ENCODE data around the gene APLF. TPM values are rescaled to one million over a fixed set of nuclear protein-coding genes. Genes with fewer than 3 reads are reported as not detected.
A peak's percentile ranks its signal among the peaks of the same experiment; 100 is the strongest.
"Not testable (repeated sequence)": the region's sequence is repeated elsewhere in the genome, so short reads cannot be mapped to it uniquely, and the experiment has no call there.

APLF gene
- polyA plus RNA-seq, 6 donors from 2014 or later, result 1.7 to 3.1 (median 2.8) TPM; not detected in 1

DNA sequence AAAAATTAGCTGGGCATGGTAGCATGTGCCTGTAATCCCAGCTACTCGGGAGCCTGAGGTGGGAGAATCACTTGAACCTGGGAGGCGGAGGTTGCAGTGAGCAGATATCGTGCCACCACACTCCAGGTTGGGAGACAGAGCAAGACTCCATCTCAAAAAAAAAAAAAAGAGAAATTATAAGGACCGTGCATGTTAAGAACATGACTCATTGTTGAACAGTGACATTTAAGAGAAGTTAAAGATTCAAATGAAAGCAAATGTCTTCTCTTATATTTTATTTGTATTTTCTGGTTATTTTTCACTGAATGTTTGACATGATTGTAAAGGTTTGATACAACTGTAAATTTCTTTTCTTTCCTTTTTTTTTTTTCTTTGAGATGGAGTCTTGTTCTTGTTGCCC lies 69.6 kb downstream of the APLF start:
- no peak for ATAC-seq (ENCODE audit: low read depth in 2 of 2)
- no peak for DNase-seq
- H3K36me3 Mint-ChIP-seq, result peaks cover 9 to 10% of the 10 kb centered on the region in 2 donors
- H3K27ac Mint-ChIP-seq, result no peak overlapping the region
- H3K9me3 Mint-ChIP-seq, result peaks cover 0 to 5% (median 0%) of the 10 kb centered on the region in 7 donors
- H3K4me1 Mint-ChIP-seq, result no peaks in the 10 kb centered on the region
- H3K4me3 Mint-ChIP-seq, result no peak overlapping the region
- H3K27me3 Mint-ChIP-seq, result no peaks in the 10 kb centered on the region

DNA sequence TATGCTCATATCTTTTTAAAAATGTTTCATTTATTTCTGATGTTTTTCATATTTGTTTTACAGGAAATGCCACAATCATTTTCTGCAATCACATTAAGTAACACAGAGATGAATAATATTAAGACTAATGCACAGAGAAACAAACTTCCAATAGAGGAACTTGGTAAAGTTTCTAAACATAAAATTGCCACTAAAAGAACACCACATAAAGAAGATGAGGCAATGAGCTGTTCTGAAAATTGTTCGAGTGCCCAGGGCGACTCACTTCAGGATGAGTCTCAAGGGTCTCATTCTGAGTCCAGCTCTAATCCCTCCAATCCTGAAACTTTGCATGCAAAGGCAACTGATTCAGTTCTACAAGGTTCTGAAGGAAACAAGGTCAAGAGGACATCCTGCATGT lies 70.4 kb downstream of the APLF start:
- H3K36me3 Mint-ChIP-seq, result peaks cover 9 to 10% of the 10 kb centered on the region in 2 donors
- no peaks in the 10 kb centered on the region for H3K27me3 Mint-ChIP-seq
- ATAC-seq (ENCODE audit: low read depth in 2 of 2), result no peak
- H3K9me3 Mint-ChIP-seq, result peaks cover 0 to 5% (median 0%) of the 10 kb centered on the region in 7 donors
- DNase-seq, result no peak
- no peaks in the 10 kb centered on the region for H3K4me1 Mint-ChIP-seq
- H3K27ac Mint-ChIP-seq, result no peak overlapping the region
- no peak overlapping the region for H3K4me3 Mint-ChIP-seq

DNA sequence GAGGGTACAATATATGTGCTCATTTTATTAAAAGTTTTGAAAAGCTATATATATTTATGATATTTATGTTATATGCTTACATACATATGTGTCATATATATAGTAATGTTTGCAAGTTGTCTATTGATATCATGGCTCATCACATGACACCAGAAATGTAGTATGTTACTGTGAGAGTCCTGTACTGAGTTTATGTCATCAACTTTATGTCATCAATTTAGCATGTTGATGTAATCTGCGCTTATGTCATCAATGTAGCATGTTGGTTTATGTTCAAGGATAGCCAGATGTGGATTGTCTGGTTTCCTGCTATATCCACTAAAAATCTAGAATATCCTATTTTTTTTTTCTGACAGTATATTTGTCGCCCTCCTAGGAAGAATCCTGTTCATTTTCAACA lies 77.4 kb downstream of the APLF start:
- Mint-ChIP-seq H3K9me3 (peaks cover 0 to 5% (median 0%) of the 10 kb centered on the region in 7 donors), H3K4me1 (peaks cover 0 to 3% (median 0%) of the 10 kb centered on the region in 3 donors), H3K27me3 (no peaks in the 10 kb centered on the region), H3K4me3 (no peak overlapping the region), H3K36me3 (peaks cover 2 to 5% of the 10 kb centered on the region in 2 donors), H3K27ac (no peak overlapping the region)
- no peak for DNase-seq
- no peak for ATAC-seq (ENCODE audit: low read depth in 2 of 2)

DNA sequence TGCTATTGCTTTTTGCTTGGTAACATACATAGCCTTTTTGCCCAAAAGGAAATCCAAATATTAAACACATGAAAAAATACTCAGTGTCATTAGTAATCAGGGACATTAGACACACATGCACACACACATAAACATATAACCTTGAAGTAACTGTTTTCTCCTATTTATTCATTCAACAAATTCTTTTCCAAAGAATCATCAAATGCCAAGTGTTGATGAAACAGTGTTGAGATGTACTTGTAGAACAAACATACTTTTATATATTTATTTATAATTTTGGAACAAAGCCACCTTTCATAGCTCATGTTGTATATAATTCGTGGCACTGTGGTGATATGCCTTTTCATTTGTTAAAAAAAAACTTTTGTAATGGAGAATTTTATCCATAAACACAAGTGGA lies 81.0 kb downstream of the APLF start:
- no peak for DNase-seq
- Mint-ChIP-seq H3K36me3 (no peaks in the 10 kb centered on the region), H3K4me1 (peaks cover 0 to 3% (median 0%) of the 10 kb centered on the region in 3 donors), H3K27me3 (no peaks in the 10 kb centered on the region), H3K9me3 (no peaks in the 10 kb centered on the region), H3K4me3 (no peak overlapping the region), H3K27ac (no peak overlapping the region)
- no peak for ATAC-seq (ENCODE audit: low read depth in 2 of 2)

DNA sequence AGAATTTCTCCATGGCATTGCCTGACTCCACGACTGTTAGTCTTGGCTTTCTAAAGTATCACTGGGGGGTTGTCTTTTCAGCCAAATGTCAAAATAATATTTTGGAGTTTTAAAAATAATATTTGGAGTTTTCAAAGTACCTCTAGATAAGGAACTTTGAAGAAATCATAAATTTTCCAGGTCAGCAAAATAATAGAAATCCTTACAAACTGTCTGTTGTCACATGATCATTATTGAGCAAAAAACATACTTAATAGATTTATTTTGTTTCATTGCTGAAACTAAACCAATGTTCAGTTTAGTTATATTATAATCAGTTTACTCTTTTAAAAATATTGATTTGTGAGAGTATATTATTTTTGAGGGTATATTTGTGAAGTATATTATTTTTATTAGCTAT lies 85.7 kb downstream of the APLF start:
- no peak overlapping the region for H3K27ac Mint-ChIP-seq
- no peaks in the 10 kb centered on the region for H3K36me3 Mint-ChIP-seq
- ATAC-seq (ENCODE audit: low read depth in 2 of 2), result no peak
- no peak overlapping the region for H3K4me3 Mint-ChIP-seq
- no peaks in the 10 kb centered on the region for H3K9me3 Mint-ChIP-seq
- no peaks in the 10 kb centered on the region for H3K27me3 Mint-ChIP-seq
- no peaks in the 10 kb centered on the region for H3K4me1 Mint-ChIP-seq
- no peak for DNase-seq

DNA sequence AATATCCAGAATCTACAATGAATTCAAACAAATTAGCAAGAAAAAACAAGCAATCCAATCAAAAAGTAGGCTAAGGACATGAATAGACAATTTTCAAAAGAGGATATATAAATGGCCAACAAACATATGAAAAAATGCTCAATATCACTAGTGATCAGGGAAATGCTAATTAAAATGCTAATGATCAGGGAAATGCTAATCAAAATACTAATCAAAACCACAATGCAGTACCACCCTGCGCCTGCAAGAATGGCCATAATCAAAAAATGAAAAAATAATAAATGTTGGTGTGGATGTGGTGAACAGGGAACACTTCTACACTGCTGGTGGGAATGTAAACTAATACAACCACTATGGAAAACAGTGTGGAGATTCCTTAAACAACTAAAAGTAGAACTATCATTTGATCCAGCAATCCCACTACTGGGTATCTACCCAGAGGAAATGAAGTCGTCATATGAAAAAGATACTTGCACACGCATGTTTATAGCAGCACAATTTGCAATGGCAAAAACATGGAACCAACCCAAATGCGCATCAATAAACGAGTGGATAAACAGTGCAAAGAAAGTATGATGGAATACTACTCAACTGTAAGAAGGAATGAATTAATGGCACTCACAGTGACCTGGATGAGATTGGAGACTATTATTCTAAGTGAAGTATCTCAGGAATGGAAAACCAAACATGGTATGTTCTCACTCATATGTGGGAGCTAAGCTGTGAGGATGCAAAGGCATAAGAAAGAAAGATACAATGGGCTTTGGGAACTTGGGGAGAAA lies 88.2 kb downstream of the APLF start:
- ATAC-seq (ENCODE audit: low read depth in 2 of 2); DNase-seq; H3K4me3 Mint-ChIP-seq; H3K36me3 Mint-ChIP-seq; H3K9me3 Mint-ChIP-seq; H3K4me1 Mint-ChIP-seq; H3K27me3 Mint-ChIP-seq; H3K27ac Mint-ChIP-seq: not testable (repeated sequence)

DNA sequence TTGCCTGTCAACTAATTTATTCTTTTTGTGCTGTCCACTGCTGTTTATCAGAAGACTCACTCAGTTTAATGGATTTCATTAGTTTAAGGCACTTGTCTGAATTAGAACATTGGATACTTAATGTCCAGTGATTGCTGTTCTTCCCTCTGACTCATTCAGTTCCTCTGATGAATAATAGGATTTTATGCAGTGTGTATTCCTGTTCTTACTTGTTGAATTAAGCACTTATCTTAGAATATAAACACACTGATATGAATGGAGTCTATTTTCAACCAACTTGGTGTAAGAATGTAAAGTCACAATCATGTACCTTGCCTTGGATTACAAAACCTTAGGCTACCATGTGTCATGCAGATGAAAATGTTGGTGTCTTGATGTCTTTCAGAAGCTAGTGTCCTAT lies 89.0 kb downstream of the APLF start:
- no peaks in the 10 kb centered on the region for H3K9me3 Mint-ChIP-seq
- no peak for ATAC-seq (ENCODE audit: low read depth in 2 of 2)

DNA sequence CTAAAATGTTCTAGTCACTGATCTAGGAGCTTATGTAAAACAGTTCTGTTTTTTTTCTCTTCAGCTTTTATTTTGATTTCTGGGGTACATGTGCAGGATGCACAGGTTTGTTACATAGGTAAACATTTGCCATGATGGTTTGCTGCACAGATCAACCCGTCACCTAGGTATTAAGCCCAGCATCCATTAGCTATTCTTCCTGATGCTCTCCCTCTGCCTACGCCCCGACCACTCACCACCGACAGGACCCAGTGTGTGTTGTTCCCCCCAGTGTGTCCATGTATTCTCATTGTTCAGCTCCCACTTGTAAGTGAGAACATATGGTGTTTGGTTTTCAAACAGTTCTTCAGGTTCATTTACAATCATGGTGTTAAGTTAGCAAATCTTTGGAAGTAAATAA lies 91.2 kb downstream of the APLF start:
- ATAC-seq (ENCODE audit: low read depth in 2 of 2), result no peak
- DNase-seq, result no peak

More for the DNA sequence above, 89.0 kb downstream of the APLF start:
- Mint-ChIP-seq H3K27me3 (no peaks in the 10 kb centered on the region), H3K4me1 (no peaks in the 10 kb centered on the region), H3K4me3 (no peak overlapping the region), H3K36me3 (no peaks in the 10 kb centered on the region), H3K27ac (no peak overlapping the region)
- no peak for DNase-seq

DNA sequence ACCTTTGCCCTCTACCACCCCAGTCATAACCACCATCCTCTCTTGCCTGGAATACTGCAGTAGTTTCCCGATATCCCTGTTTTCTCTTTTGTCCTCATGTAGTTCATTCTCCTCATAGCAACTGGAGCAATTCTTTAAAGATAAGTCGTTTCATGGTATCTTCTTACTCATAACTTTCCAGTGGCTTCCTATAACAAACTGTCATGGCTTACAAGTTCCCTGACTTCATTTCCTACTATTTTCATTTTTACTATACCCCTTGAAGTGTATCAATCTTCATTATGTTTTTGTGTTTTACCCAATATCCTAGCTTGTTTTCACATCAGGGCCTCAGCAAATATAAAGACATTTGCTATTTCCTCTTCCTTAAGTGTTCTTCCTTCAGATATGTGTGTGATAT lies 92.3 kb downstream of the APLF start:
- DNase-seq (no peak), ATAC-seq (ENCODE audit: low read depth in 2 of 2) (no peak)
- no peaks in the 10 kb centered on the region for H3K36me3 Mint-ChIP-seq
- H3K4me1 Mint-ChIP-seq, result no peaks in the 10 kb centered on the region
- H3K4me3 Mint-ChIP-seq, result no peak overlapping the region
- H3K9me3 Mint-ChIP-seq, result no peaks in the 10 kb centered on the region
- H3K27ac Mint-ChIP-seq, result no peak overlapping the region
- no peaks in the 10 kb centered on the region for H3K27me3 Mint-ChIP-seq

More for the DNA sequence above, 91.2 kb downstream of the APLF start:
- Mint-ChIP-seq H3K4me1 (no peaks in the 10 kb centered on the region), H3K27me3 (no peaks in the 10 kb centered on the region), H3K9me3 (no peaks in the 10 kb centered on the region), H3K36me3 (no peaks in the 10 kb centered on the region), H3K4me3 (no peak overlapping the region), H3K27ac (peak overlapping the region in 2 of 6 donors; percentile 2 to 8)

DNA sequence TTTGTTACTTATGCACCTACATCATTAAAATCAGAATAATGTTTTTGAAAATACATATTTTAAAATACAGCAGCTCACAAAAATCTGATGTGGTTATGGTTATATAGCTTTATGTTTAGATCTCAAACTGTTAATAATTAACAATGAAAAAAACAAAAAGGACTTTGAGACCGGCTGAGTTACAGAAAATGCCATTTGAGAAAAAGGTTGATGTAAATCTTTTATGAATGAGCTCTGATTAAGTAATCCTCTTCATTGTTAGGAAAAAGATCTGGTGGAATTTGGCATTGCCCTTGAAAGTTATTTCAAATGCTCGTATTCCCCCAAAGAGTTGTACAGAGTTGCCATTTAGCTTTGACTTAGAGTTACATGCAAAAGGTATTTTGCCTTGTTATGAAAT lies 93.2 kb downstream of the APLF start:
- Mint-ChIP-seq H3K36me3 (no peaks in the 10 kb centered on the region), H3K4me1 (no peaks in the 10 kb centered on the region), H3K9me3 (no peaks in the 10 kb centered on the region), H3K4me3 (no peak overlapping the region), H3K27me3 (no peaks in the 10 kb centered on the region), H3K27ac (no peak overlapping the region)
- DNase-seq, result no peak
- ATAC-seq (ENCODE audit: low read depth in 2 of 2), result no peak

DNA sequence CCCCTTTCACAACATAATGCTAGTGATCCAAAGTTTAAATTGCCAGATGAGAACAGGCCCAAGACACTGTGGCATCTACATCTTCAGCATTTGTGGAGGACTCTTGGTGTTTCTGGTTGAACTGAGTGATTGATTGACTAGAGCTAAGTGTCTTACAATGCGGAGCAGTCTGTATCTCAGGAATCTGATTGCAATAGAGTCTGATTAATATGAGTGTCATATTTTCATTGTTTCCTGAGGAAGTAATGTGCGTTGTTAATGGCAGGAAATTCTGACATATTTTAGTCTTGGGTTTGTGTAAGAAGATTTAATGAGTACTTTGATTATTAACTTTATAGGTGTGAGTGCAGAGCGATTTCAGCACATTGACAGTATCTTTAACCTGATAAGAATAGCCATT lies 94.0 kb downstream of the APLF start:
- Mint-ChIP-seq H3K4me1 (no peaks in the 10 kb centered on the region), H3K36me3 (no peaks in the 10 kb centered on the region), H3K4me3 (no peak overlapping the region), H3K27ac (no peak overlapping the region), H3K9me3 (no peaks in the 10 kb centered on the region), H3K27me3 (no peaks in the 10 kb centered on the region)
- no peak for ATAC-seq (ENCODE audit: low read depth in 2 of 2)
- DNase-seq, result no peak

DNA sequence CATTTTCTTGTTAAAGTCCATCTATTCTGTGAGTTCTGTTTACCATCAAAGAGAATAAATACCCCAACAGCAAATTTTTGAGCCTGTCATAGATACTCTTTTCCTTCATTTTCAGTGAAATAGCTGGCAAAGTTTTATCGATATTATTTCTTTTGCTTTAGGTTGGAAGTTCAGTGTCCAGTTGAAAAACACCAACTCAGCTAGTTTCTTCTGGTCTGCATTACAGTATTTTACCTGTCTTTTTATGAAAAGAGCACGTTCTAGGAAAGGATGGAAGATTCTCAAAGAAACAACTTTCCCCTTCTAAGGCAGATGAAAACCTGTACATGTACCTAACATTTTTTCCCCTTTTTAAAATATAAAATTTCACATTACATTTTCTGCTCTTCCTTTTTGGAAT lies 95.5 kb downstream of the APLF start:
- no peak for DNase-seq
- Mint-ChIP-seq H3K36me3 (no peaks in the 10 kb centered on the region), H3K27me3 (no peaks in the 10 kb centered on the region), H3K27ac (no peak overlapping the region), H3K4me1 (no peaks in the 10 kb centered on the region), H3K9me3 (no peaks in the 10 kb centered on the region), H3K4me3 (no peak overlapping the region)
- ATAC-seq (ENCODE audit: low read depth in 2 of 2), result no peak

DNA sequence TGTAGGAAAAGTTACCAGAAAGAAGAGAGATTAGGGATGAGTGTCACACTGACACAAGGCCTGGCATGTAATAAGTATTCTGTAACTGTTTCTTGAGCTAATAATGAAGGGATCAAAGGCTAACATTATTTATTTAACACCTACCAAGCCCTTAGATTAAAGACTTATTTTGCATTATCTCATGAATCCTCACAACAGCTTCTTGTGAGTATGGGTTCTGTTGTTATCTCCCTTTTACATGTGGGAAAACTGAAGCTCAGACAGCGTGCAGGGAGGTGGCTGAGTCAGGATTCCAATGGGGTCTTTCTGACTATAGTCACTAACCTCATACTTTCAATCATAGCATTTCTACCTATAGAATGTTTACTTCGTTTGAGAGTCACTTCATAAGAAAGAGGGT lies 97.0 kb downstream of the APLF start:
- DNase-seq (no peak), ATAC-seq (ENCODE audit: low read depth in 2 of 2) (no peak)
- H3K4me3 Mint-ChIP-seq, result no peak overlapping the region
- no peaks in the 10 kb centered on the region for H3K4me1 Mint-ChIP-seq
- H3K9me3 Mint-ChIP-seq, result no peaks in the 10 kb centered on the region
- no peak overlapping the region for H3K27ac Mint-ChIP-seq
- H3K27me3 Mint-ChIP-seq, result no peaks in the 10 kb centered on the region
- H3K36me3 Mint-ChIP-seq, result peaks cover 0 to 4% of the 10 kb centered on the region in 2 donors

DNA sequence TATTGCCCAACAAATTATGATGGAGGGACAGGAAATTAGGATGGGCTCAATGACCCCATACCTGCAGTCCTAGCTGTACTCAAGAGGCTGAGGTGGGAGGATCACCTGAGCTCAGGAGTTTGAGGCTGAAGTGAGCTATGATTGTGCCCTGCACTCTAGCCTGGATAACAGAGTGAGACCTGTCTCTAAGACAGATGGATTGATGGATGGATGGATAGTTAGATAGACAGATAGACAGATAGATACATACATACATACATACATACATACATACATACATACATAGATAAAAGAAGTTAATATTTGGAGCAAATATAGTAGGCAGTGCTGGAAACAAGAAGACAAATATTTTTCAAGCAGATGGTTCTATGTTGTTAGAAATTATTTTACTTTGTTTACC lies 97.9 kb downstream of the APLF start:
- DNase-seq, result no peak
- Mint-ChIP-seq H3K36me3 (peaks cover 0 to 7% of the 10 kb centered on the region in 2 donors), H3K9me3 (peaks cover 0 to 8% (median 0%) of the 10 kb centered on the region in 7 donors), H3K4me1 (no peaks in the 10 kb centered on the region), H3K4me3 (no peak overlapping the region), H3K27ac (no peak overlapping the region), H3K27me3 (no peaks in the 10 kb centered on the region)
- ATAC-seq (ENCODE audit: low read depth in 2 of 2), result no peak

DNA sequence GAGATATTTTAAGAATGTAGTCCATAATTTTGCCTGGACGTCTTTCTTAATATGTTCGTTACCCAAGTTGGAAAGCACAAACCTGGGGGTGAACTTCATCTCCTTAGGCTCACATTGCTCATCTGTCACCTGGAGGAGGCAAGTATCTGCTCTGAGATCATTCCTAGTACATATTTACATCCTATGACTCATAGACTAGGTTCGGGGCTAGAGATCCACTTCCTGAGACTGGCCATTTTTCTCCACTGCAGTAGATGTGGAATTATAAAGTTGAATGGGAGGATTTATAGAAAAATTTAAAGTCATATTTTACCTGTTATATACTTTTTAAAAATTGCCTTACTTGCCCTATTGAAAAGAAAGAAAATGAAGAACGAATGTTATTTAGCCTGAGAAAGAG lies 98.5 kb downstream of the APLF start:
- Mint-ChIP-seq H3K4me3 (no peak overlapping the region), H3K36me3 (peaks cover 0 to 10% of the 10 kb centered on the region in 2 donors), H3K27ac (no peak overlapping the region), H3K27me3 (no peaks in the 10 kb centered on the region), H3K9me3 (peaks cover 0 to 10% (median 0%) of the 10 kb centered on the region in 7 donors), H3K4me1 (no peaks in the 10 kb centered on the region)
- no peak for ATAC-seq (ENCODE audit: low read depth in 2 of 2)
- DNase-seq, result no peak

All from naive B cell (primary cell).